H1 (cell line): ENCODE data around the gene GALNTL6. TPM values are rescaled to one million over a fixed set of nuclear protein-coding genes. Genes with fewer than 3 reads are reported as not detected.

Experiments
- CTCF ChIA-PET: fragments of 300-600 bp; sonication (Branson Sonifier 250); formaldehyde crosslinking; loops from one replicate; lab custom pipeline; 2021; ENCODE audit not compliant: partially characterized antibody; lab: Charles Lee
- POLR2A ChIA-PET: fragments of 300-600 bp; sonication (Branson Sonifier 250); formaldehyde crosslinking; loops from one replicate; lab custom pipeline; 2021; ENCODE audit warnings: inconsistent platforms; ENCODE audit not compliant: partially characterized antibody; lab: Charles Lee
- DNase-seq, 2 experiments: peaks; one replicate each; pipeline versions ENCODE4 v3.0.0 to v3.0.0-alpha.2; 2010 to 2022; ENCODE audit warnings: low spot score in 2 of 2, low read depth in 1 of 2, mixed read lengths in 1 of 2
- FAIRE-seq: peaks from 2 replicates; lab custom pipeline; 2011; peaks lifted over from hg19 to GRCh38; lab: Jason Lieb, UNC
- H2AFZ ChIP-seq: 2 replicates; pipeline ENCODE4 v1.8.1; 2012; ENCODE audit warnings: low read length, inconsistent platforms
- H2AK5ac ChIP-seq: 2 replicates; pipeline ENCODE4 v1.6.1; 2013; ENCODE audit warnings: low read depth, low read length
- H2BK120ac ChIP-seq: replicated peaks from 2 replicates; pipeline ENCODE3; 2013; ENCODE audit warnings: low read depth, low read length, inconsistent platforms
- H2BK12ac ChIP-seq: 2 replicates; pipeline ENCODE4 v1.6.1; 2013; ENCODE audit warnings: low read depth, low read length
- H2BK15ac ChIP-seq: 2 replicates; pipeline ENCODE4 v1.6.1; 2013; ENCODE audit warnings: low read length
- H2BK20ac ChIP-seq: 2 replicates; pipeline ENCODE4 v1.6.1; 2013; ENCODE audit warnings: low read length
- H2BK5ac ChIP-seq: 2 replicates; pipeline ENCODE4 v1.6.1; 2013; ENCODE audit warnings: low read depth, low read length
- H3K14ac ChIP-seq: 2 replicates; pipeline ENCODE4 v1.6.1; 2013; ENCODE audit warnings: inconsistent platforms; ENCODE audit not compliant: insufficient read length
- H3K18ac ChIP-seq: 2 replicates; pipeline ENCODE4 v1.6.1; 2013; ENCODE audit warnings: low read length; ENCODE audit errors: extremely low read depth
- H3K23ac ChIP-seq: 2 replicates; pipeline ENCODE4 v1.6.1; 2013; ENCODE audit warnings: inconsistent platforms; ENCODE audit not compliant: insufficient read length
- H3K23me2 ChIP-seq: 2 replicates; pipeline ENCODE4 v1.6.1; 2013; ENCODE audit warnings: low read depth, low read length
- H3K27ac ChIP-seq: 2 replicates; pipeline ENCODE4 v1.6.1; 2011; ENCODE audit warnings: low read depth, low read length, inconsistent platforms
- H3K27me3 ChIP-seq, 4 experiments: replicated peaks in 1 of 4; 1 replicate in 1 of 4; 2 replicates in 3 of 4; pipeline versions ENCODE4 v1.6.1 to v1.8.1; 2011 to 2013; ENCODE audit warnings: low read length in 3 of 4, mild to moderate bottlenecking in 3 of 4, inconsistent platforms in 2 of 4, mixed read lengths in 2 of 4, moderate library complexity in 1 of 4; ENCODE audit not compliant: control insufficient read depth in 3 of 4, insufficient read depth in 3 of 4; ENCODE audit errors: extremely low read depth in 1 of 4
- H3K36me3 ChIP-seq, 4 experiments: 2 replicates each; pipeline versions ENCODE4 v1.6.1 to v1.8.1; 2011 to 2013; ENCODE audit warnings: mild to moderate bottlenecking in 4 of 4, low read length in 3 of 4, moderate library complexity in 2 of 4, control low read depth in 1 of 4, inconsistent platforms in 1 of 4; ENCODE audit not compliant: insufficient read depth in 4 of 4, control insufficient read depth in 2 of 4
- H3K4ac ChIP-seq: replicated peaks from 2 replicates; pipeline ENCODE3; 2013; ENCODE audit warnings: low read length, low read depth, mixed read lengths, inconsistent platforms; ENCODE audit not compliant: insufficient read length
- H3K4me1 ChIP-seq, 4 experiments: replicated peaks in 1 of 4; 1 replicate in 1 of 4; 2 replicates in 3 of 4; pipeline versions ENCODE4 v1.6.1 to v1.8.1; 2011 to 2013; ENCODE audit warnings: low read length in 3 of 4, inconsistent platforms in 2 of 4, mixed read lengths in 1 of 4; ENCODE audit not compliant: insufficient read depth in 4 of 4, control insufficient read depth in 3 of 4
- H3K4me2 ChIP-seq, 2 experiments: 2 replicates each; pipeline versions ENCODE4 v1.6.1 to v1.8.1; 2011 to 2013; ENCODE audit warnings: low read depth in 2 of 2, low read length in 2 of 2, control low read depth in 1 of 2, inconsistent platforms in 1 of 2, mild to moderate bottlenecking in 1 of 2; ENCODE audit not compliant: insufficient read depth in 1 of 2
- H3K4me3 ChIP-seq, 4 experiments: fragments of 200-600, 300-600 bp in 1 of 4; sonication (generic), shearing (Covaris generic), sonication (Bioruptor Twin) in 1 of 4; 2 replicates each; pipeline versions ENCODE4 v1.5.1 to v1.8.1; 2011 to 2016; ENCODE audit warnings: low read length in 4 of 4, low read depth in 3 of 4, control low read depth in 2 of 4, inconsistent platforms in 2 of 4, mild to moderate bottlenecking in 2 of 4, mixed read lengths in 1 of 4, moderate library complexity in 1 of 4; ENCODE audit not compliant: insufficient read depth in 2 of 4; ENCODE audit errors: extremely low read depth in 1 of 4
- H3K56ac ChIP-seq: replicated peaks from 2 replicates; pipeline ENCODE3; 2013; ENCODE audit warnings: low read depth, mild to moderate bottlenecking, mixed read lengths, low read length, inconsistent platforms; ENCODE audit not compliant: insufficient read length
- H3K79me1 ChIP-seq: 2 replicates; pipeline ENCODE4 v1.6.1; 2013; ENCODE audit warnings: low read depth, low read length, control low read depth
- H3K79me2 ChIP-seq, 2 experiments: 2 replicates each; pipeline versions ENCODE4 v1.6.1 to v1.8.1; 2012 to 2013; ENCODE audit warnings: low read length in 2 of 2, mild to moderate bottlenecking in 2 of 2, inconsistent platforms in 1 of 2; ENCODE audit not compliant: insufficient read depth in 2 of 2, control insufficient read depth in 1 of 2
- H3K9ac ChIP-seq, 4 experiments: replicated peaks in 1 of 4; 1 replicate in 1 of 4; 2 replicates in 3 of 4; pipeline versions ENCODE4 v1.6.1 to v1.8.1; 2011 to 2013; ENCODE audit warnings: low read depth in 3 of 4, low read length in 3 of 4, control low read depth in 2 of 4, mild to moderate bottlenecking in 2 of 4, moderate library complexity in 2 of 4, inconsistent platforms in 1 of 4; ENCODE audit errors: extremely low read depth in 1 of 4
- H3K9me3 ChIP-seq, 2 experiments: 2 replicates each; pipeline versions ENCODE4 v1.6.1 to v1.8.1; 2012 to 2013; ENCODE audit warnings: mild to moderate bottlenecking in 2 of 2, moderate library complexity in 2 of 2, control low read depth in 1 of 2, inconsistent platforms in 1 of 2, low read depth in 1 of 2, low read length in 1 of 2, mixed read lengths in 1 of 2; ENCODE audit not compliant: insufficient read depth in 2 of 2
- H4K20me1 ChIP-seq, 2 experiments: replicated peaks in 1 of 2; 2 replicates each; pipeline versions ENCODE3 to v1.8.1; 2011 to 2013; ENCODE audit warnings: inconsistent platforms in 2 of 2, low read length in 2 of 2, mild to moderate bottlenecking in 1 of 2; ENCODE audit not compliant: insufficient read depth in 2 of 2, control insufficient read depth in 1 of 2
- H4K5ac ChIP-seq: 2 replicates; pipeline ENCODE4 v1.6.1; 2013; ENCODE audit warnings: low read length, low read depth, mixed read lengths, inconsistent platforms; ENCODE audit not compliant: insufficient read length
- H4K8ac ChIP-seq: 2 replicates; pipeline ENCODE4 v1.8.0; 2013; ENCODE audit warnings: mild to moderate bottlenecking, moderate library complexity, low read length, inconsistent platforms; ENCODE audit not compliant: insufficient read depth; ENCODE audit errors: extremely low read depth
- H4K91ac ChIP-seq: replicated peaks from 2 replicates; pipeline ENCODE3; 2013; ENCODE audit warnings: low read length, mixed read lengths, inconsistent platforms; ENCODE audit not compliant: insufficient read length
- EP300 ChIP-seq, 2 experiments: IDR thresholded peaks; 1 replicate in 1 of 2; 2 replicates in 1 of 2; pipeline ENCODE4 v1.6.1; 2011 to 2012; ENCODE audit warnings: low read depth in 2 of 2, low read length in 2 of 2, mild to moderate bottlenecking in 2 of 2, borderline replicate concordance in 1 of 2, inconsistent platforms in 1 of 2, moderate library complexity in 1 of 2
- NRF1 ChIP-seq: IDR thresholded peaks from 2 replicates; pipeline ENCODE4 v1.6.1; 2011; ENCODE audit warnings: mild to moderate bottlenecking, low read depth, low read length, improper control_type of control experiment
- RBBP5 ChIP-seq: IDR thresholded peaks from 2 replicates; pipeline ENCODE4 v1.7.1; 2012; ENCODE audit warnings: low read depth, mild to moderate bottlenecking, inconsistent platforms, low read length, moderate library complexity, borderline replicate concordance
- TBP ChIP-seq: IDR thresholded peaks from 2 replicates; pipeline ENCODE4 v1.6.1; 2011; ENCODE audit warnings: low read depth, low read length, improper control_type of control experiment
- WGBS, 2 experiments: shearing (Covaris generic) in 1 of 2; methylation state at CpG; one replicate each; pipeline versions ENCODE4 v1.1.6 to v1.1.7; 2013 to 2015; ENCODE audit warnings: low lambda C conversion rate in 2 of 2, mixed read lengths in 2 of 2, inconsistent platforms in 1 of 2, low coverage in 1 of 2, missing lambda C conversion rate in 1 of 2; ENCODE audit not compliant: insufficient replicate concordance in 2 of 2, insufficient coverage in 1 of 2, insufficient read length in 1 of 2; ENCODE audit errors: extremely low coverage in 1 of 2, missing lambda C conversion rate in 1 of 2; 5-methylcytosine and 5-hydroxymethylcytosine counted together
- polyA plus RNA-seq, 7 experiments: library from polyadenylated mRNA; depleted of rRNA in 3 of 7; stranded (reverse) in 5 of 7; unstranded in 2 of 7; fragments of >200 nt in 5 of 7; fragments of 200-250 nt in 2 of 7; gene quantifications; 1 replicate in 5 of 7; 2 replicates in 1 of 7; 4 replicates in 1 of 7; pipeline versions ENCODE4 v1.2.1 to v1.2.3, GENCODE V29; 2011 to 2013; ENCODE audit warnings: missing spikeins in 2 of 7, mixed read lengths in 2 of 7
- total RNA-seq: library from RNA; stranded (reverse); fragmentation: NEBNext Ultra II Directional; extraction: Animal tissue kit (Norgen Biotek cat#: 25700); gene quantifications from 2 replicates; pipeline ENCODE4 v1.2.1, GENCODE V29; 2021

GALNTL6 gene
- total and polyA plus RNA-seq, 2 of the 8 experiments (the other 6 are each of a cell fraction or from before 2014, with no cell fraction given): 0.03 to 0.32 TPM

- Histone ChIP-seq H3K14ac (no peak overlapping the region), H4K20me1 (no peaks in the 10 kb centered on the region), H2BK120ac (no peak overlapping the region), H4K91ac (no peak overlapping the region), H3K56ac (no peak overlapping the region), H3K4me3 (peak overlapping the region in 1 of 4 experiments; percentile 7; a peak in 1 of 8 replicates), H3K9me3 (no peaks in the 10 kb centered on the region), H3K4me1 (peaks cover 0 to 4% (median 0%) of the 10 kb centered on the region in 4 experiments; a peak in 2 of 7 replicates), H4K8ac (no peak overlapping the region), H3K79me2 (no peaks in the 10 kb centered on the region), H3K27ac (no peak overlapping the region), H3K9ac (no peak overlapping the region), H3K23me2 (no peaks in the 10 kb centered on the region), H2BK5ac (no peak overlapping the region), H3K18ac (no peak overlapping the region), H2BK15ac (no peak overlapping the region)
- no peak for DNase-seq
- WGBS, 2 experiments: 63% methylated on average over 2 of the region's 2 CpGs; no CpG with 5 or more reads in 1 of the 2 experiments
- CTCF ChIA-PET: no interaction called here
- POLR2A ChIA-PET: no interaction called here
- no peak for TF ChIP-seq NRF1
- TF ChIP-seq TBP: no peak
- no peak for TF ChIP-seq EP300 (IDR thresholded peaks at IDR 0.05; ENCODE audit: borderline replicate concordance in 1 of 2, low read depth in 2 of 2, low read length in 2 of 2)
- TF ChIP-seq RBBP5: no peak
- TF ChIP-seq, all 59 proteins: peak for 0
- Histone ChIP-seq H2BK12ac (no peak overlapping the region), H3K4ac (no peak overlapping the region), H4K5ac (peak overlapping the region; percentile 26), H2AK5ac (no peak overlapping the region), H3K36me3 (no peaks in the 10 kb centered on the region), H2BK20ac (no peak overlapping the region), H3K23ac (no peak overlapping the region), H3K79me1 (no peaks in the 10 kb centered on the region), H3K27me3 (no peaks in the 10 kb centered on the region), H2AFZ (no peak overlapping the region), H3K4me2 (peak overlapping the region in 1 of 2 experiments; percentile 38; a peak in 1 of 4 replicates)
- FAIRE-seq: no peak
These were observed 742.5 kb downstream of the GALNTL6 start for GRCh38 chr4:172555725-172556124.
